Mammary epithelial cell (primary cell): Measurements from ENCODE around the gene TMEM183A.

Experiments
- CTCF ChIP-seq, 2 donors: IDR thresholded peaks in 1 of 2; conservative IDR thresholded peaks in 1 of 2; 2 replicates each; pipeline ENCODE4 v1.5.1; 2011 to 2012; ENCODE audit warnings: inconsistent platforms in 2 of 2, low read length in 2 of 2, mild to moderate bottlenecking in 2 of 2, control low read depth in 1 of 2, low read depth in 1 of 2; ENCODE audit not compliant: insufficient read depth in 1 of 2; ENCODE audit errors: extremely low read depth in 1 of 2
- EZH2 ChIP-seq: IDR thresholded peaks from 2 replicates; pipeline ENCODE4 v1.6.1; 2012; ENCODE audit warnings: low read length, inconsistent platforms, borderline replicate concordance

DNA sequence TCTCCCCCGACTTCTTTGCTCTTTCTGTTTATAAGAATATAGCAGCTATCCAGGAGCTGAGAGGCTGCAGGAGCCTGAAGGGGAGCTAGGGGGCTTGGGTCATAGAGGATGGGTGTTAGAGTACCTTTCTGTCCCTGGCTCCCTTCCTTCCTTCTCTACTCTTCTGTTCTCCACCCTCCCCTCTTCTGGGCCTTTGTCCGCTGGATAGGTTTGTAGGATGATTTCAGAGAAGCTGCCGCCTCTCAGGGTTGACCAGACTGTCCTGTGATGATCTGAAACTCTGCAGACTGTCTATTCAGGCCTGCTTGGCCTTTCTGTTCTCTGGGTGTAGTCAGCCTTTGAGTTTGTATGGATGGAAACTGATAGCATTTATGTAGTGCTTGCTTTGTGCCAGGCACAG is 45.4 kb downstream of the TMEM183A start:
- TF ChIP-seq CTCF (conservative IDR thresholded peaks at IDR 0.05 in 1 of 2, IDR thresholded peaks at IDR 0.05 in 1 of 2; ENCODE audit: extremely low read depth in 1 of 2, insufficient read depth in 1 of 2, low read depth in 1 of 2, low read length in 2 of 2): no peak
- no peak for TF ChIP-seq EZH2
